Measurements from ENCODE around the gene CIB1.

The CIB1 gene

GRCh38 chr15:90205050-90205848 lies 28.5 kb downstream of the CIB1 start:
- H3K27ac ChIP-seq = peak overlapping the region; percentile 11
- no peaks in the 10 kb centered on the region for H3K9me3 ChIP-seq (ENCODE audit: severe bottlenecking)
- H3K27me3 ChIP-seq (ENCODE audit: insufficient read depth, low read depth, severe bottlenecking) = no peaks in the 10 kb centered on the region
- TF ChIP-seq CTCF (IDR thresholded peaks at IDR 0.05; ENCODE audit: low read depth, low read length) = no peak
- DNase-seq = peak; percentile 47
- H3K36me3 ChIP-seq = peaks cover 72% of the 10 kb centered on the region
- no peak overlapping the region for H3K4me3 ChIP-seq (ENCODE audit: low read depth, low read length)

GRCh38 chr15:90203922-90204321 lies 29.8 kb downstream of the CIB1 start:
- no peak for DNase-seq

GRCh38 chr15:90203473-90203872 lies 30.3 kb downstream of the CIB1 start:
- DNase-seq = no peak
- peak overlapping the region; percentile 89; the same call in 1 of the 2 replicates for H3K4me3 ChIP-seq (ENCODE audit: low read depth, low read length)
- H3K27me3 ChIP-seq (ENCODE audit: insufficient read depth, low read depth, severe bottlenecking) = no peaks in the 10 kb centered on the region
- no peaks in the 10 kb centered on the region for H3K9me3 ChIP-seq (ENCODE audit: severe bottlenecking)
- no peak for TF ChIP-seq CTCF (IDR thresholded peaks at IDR 0.05; ENCODE audit: low read depth, low read length)
- peaks cover 58% of the 10 kb centered on the region for H3K36me3 ChIP-seq
- H3K27ac ChIP-seq = no peak overlapping the region

More at GRCh38 chr15:90203922-90204321, 29.8 kb downstream of the CIB1 start:
- peaks cover 58% of the 10 kb centered on the region for H3K36me3 ChIP-seq
- TF ChIP-seq CTCF (IDR thresholded peaks at IDR 0.05; ENCODE audit: low read depth, low read length) = no peak
- H3K27me3 ChIP-seq (ENCODE audit: insufficient read depth, low read depth, severe bottlenecking) = no peaks in the 10 kb centered on the region
- H3K4me3 ChIP-seq (ENCODE audit: low read depth, low read length) = no peak overlapping the region
- no peak overlapping the region for H3K27ac ChIP-seq
- no peaks in the 10 kb centered on the region for H3K9me3 ChIP-seq (ENCODE audit: severe bottlenecking)

GRCh38 chr15:90202929-90203328 lies 30.8 kb downstream of the CIB1 start:
- H3K27ac ChIP-seq = no peak overlapping the region

GRCh38 chr15:90201944-90202375 lies 31.8 kb downstream of the CIB1 start:
- no peaks in the 10 kb centered on the region for H3K9me3 ChIP-seq (ENCODE audit: severe bottlenecking)
- DNase-seq = no peak
- peak overlapping the region; percentile 97 for H3K27ac ChIP-seq
- H3K36me3 ChIP-seq = peaks cover 46% of the 10 kb centered on the region
- no peaks in the 10 kb centered on the region for H3K27me3 ChIP-seq (ENCODE audit: insufficient read depth, low read depth, severe bottlenecking)
- no peak for TF ChIP-seq CTCF (IDR thresholded peaks at IDR 0.05; ENCODE audit: low read depth, low read length)
- peak overlapping the region; percentile 89 for H3K4me3 ChIP-seq (ENCODE audit: low read depth, low read length)

More at GRCh38 chr15:90202929-90203328, 30.8 kb downstream of the CIB1 start:
- Histone ChIP-seq H3K4me3 (ENCODE audit: low read depth, low read length) (peak overlapping the region; percentile 89), H3K27me3 (ENCODE audit: insufficient read depth, low read depth, severe bottlenecking) (no peaks in the 10 kb centered on the region), H3K36me3 (peaks cover 55% of the 10 kb centered on the region), H3K9me3 (ENCODE audit: severe bottlenecking) (no peaks in the 10 kb centered on the region)
- DNase-seq = no peak
- no peak for TF ChIP-seq CTCF (IDR thresholded peaks at IDR 0.05; ENCODE audit: low read depth, low read length)

All from WERI-Rb-1 (cell line).